SKM-1 (cell line): ENCODE data around the gene PCBP2.

Source experiments
- DNase-seq: peaks from one replicate; lab custom pipeline; 2025; ENCODE audit not compliant: unreplicated experiment; lab: John Stamatoyannopoulos, UW

The PCBP2 gene

GRCh38 chr12:53506881-53507602, 55.1 kb downstream of the PCBP2 start, which contains the start of gene NPFF:
NPFF (minus strand) TSS chr12:53507484; CDS start chr12:53507474, 10 bp downstream.
- DNase-seq, result no peak

GRCh38 chr12:53507603-53507885, 55.6 kb downstream of the PCBP2 start:
- no peak for DNase-seq

DNA sequence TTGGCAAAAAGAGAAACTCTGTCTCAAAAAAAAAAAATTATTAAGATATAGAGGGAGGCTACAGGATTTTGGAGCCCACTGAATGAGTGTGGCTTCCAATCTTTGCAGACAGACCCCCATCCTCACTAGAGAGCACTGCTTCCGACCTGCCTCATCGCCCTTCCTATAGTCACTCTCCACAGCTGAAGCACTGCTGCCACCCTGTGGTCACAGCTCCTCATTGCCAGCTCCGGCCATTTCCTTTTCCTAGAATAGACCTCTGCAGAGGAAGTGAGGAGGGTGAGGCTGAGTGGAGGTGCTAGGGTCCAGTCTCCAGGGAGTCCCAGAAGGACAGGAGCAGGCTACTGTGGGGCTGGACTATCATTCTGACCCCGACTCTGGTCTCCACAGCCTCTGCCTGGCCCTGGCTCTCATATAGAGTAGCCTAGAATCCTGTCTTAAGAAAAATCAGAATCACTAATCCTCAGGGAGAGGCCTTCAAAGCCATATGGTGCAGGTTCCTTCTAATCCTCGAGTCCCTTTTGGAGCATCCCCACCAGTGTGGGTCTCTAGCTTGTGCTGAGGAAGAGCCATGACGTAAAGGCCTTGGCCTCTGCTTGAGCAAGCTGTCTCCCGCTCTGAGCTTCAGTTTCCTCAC, 56.8 kb downstream of the PCBP2 start:
- peak; percentile 49 for DNase-seq

- DNase-seq, result no peak
These were observed 58.4 kb downstream of the PCBP2 start for GRCh38 chr12:53510181-53510812.

- no peak for DNase-seq
These were observed 62.0 kb downstream of the PCBP2 start for GRCh38 chr12:53513712-53514410.

DNA sequence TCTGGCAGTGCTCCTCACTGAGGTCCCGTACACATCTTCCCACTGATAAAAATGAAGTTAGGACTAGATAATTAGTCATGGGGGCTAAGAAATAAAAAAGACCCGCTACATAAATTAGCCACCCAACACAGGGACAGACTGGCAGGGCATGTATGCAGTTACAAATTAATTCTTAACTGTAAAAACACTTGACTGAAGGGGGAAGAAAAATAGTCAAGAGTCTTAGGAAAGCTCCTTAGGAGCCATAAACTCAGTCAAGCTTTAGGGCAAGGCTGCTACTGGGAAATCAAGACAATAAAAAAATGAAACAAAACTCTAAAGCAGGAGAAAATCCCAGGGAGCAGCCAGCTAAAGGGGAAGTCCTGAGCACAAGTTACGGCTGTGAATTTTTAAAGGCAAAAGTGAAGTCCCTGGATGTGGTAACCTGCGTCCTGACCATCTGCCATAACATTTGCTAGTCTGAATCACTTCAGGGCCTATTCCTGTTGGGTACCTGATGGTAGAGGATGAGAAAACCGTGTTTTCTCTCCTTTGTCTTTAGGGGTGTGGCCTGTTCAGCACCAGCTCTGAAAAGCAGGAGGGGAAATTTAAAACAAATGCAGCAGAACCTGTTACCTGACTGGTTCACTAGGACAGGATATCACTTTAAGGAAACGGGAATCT, 62.9 kb downstream of the PCBP2 start:
- DNase-seq, result no peak

DNA sequence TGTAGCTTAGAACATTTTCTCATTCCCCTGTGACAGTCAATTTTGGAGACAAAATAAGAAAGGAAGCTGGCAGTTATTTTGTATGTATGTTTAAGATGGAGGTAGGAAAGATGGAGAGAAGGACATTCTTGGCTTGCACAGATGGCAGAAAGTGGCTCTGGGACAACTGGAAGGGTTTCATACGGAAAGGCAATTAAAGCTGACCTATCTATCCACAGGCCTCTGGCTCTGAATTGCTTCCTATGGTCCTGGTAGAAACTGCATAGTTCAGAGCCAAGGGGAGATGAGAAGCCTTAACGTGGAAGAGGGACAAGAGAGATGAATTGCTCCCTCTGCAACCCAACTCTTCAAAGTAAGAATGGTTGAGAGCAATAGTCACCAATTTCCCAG, 63.4 kb downstream of the PCBP2 start:
- no peak for DNase-seq

DNA sequence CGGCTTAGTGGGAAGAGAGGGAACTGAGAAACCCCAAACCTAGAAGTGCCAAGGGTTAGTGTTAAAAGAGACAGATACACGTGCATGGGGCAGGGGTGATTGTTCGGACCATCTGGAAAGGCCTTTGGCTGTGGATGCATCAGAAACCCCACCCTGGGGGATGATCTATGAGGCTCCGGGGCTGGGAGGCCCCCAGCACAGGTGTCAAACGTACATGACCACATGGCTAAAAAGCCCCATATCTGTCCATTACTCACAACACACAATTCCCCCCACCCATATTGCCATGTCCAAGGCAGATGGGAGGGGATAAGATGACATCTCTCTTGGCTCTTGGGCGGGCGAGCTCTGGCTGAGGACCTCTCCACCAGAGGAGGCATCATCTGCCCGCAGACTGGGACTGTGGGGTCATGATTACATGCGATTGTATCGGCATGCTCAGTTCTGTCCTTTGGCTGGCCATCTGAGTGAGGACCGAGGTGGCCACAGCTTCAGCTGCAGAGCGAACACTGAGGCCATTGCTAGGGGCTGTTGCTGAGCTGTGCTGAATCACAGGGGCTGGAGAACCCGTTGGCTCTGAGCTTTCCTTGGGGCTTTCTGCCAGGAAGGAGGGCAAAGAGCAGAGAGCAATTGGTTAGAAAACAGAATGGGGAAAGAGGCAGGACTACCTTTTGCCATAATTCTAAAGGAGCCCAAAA, 65.0 kb downstream of the PCBP2 start:
- no peak for DNase-seq

DNA sequence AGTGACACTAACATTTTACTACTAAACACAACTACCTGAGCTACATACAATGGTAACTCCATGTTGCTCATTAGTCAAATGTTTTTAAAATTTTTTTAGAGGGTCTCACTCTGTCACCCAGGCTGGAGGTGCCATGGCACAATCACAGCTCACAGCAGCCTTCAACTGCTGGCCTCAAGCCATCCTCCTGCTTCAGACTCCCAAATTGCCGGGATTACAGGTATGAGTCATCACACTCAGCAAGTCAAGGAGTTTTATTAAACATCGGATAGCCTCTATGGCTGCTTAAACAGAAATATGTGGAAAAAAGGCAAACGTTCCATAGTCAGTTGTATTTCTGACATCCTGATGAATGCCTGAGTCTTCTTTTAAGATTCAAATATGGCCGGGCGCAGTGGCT, 66.5 kb downstream of the PCBP2 start:
- DNase-seq, result no peak

DNA sequence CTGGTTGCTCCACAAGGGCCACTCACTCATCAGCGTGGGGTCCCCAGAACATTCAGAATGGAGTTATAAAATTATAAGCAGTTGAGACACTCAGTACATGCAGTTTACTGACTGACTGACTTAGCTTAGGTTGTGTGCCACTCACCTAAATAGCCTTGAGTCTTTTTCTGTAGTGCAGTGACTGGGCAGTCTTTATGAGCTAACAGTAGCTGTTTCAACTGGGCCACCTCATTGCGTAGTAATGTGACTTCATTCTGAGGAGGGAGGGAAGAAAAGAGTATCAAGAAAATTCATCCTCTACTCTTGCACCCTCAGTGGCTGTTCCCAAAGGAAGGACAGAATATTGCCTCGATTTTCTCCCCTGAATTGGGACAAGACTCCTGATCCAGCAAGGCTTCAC, 71.2 kb downstream of the PCBP2 start:
- DNase-seq, result no peak

DNA sequence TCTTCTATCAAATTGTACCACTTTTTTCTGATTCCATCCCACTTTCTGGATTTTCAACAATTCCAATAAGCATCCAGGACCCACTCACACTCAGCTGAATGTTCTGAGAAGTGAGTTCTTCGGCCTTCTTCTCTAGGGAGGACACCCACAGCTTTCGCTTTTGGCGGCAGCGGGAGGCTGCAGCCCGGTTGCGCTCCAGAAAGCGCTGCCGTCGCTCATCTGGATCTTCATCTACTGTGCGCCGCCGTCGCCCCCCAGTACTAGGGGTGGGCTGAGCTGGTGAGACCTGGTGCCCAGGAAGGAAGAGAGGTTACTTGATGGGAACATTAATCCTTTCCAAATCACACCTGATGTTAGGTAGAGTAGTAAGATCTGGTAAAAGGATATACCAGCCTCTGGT, 72.6 kb downstream of the PCBP2 start:
- DNase-seq, result no peak

GRCh38 chr12:53530061-53530460, 78.2 kb downstream of the PCBP2 start:
- no peak for DNase-seq
